Body of pancreas (tissue), 4 donors: Measurements from ENCODE around the gene PTPRM. TPM values are rescaled to one million over a fixed set of nuclear protein-coding genes. Genes with fewer than 3 reads are reported as not detected.

ENCODE experiments used
- ATAC-seq: fragments of 150-250 bp; one replicate; pipeline ENCODE4 v1.9.1; 2016
- DNase-seq, 4 donors: peaks; one replicate each; pipeline ENCODE4 v3.0.0-alpha.2; 2019
- H3K27ac ChIP-seq, 4 donors: fragments of 200-600 bp; sonication (generic); 1 replicate in 3 of 4; 2 replicates in 1 of 4; pipeline versions ENCODE4 v1.5.1 to v1.6.1; 2016 to 2019; ENCODE audit warnings: mild to moderate bottlenecking in 1 of 4, mixed read lengths in 1 of 4, moderate library complexity in 1 of 4
- H3K27me3 ChIP-seq, 2 donors: fragments of 200-600 bp; sonication (generic); one replicate each; pipeline ENCODE4 v1.6.0; 2016; ENCODE audit warnings: mild to moderate bottlenecking in 1 of 2
- H3K36me3 ChIP-seq, 2 donors: fragments of 200-600 bp; sonication (generic); replicated peaks in 1 of 2; 2 replicates each; pipeline ENCODE4 v1.5.1; 2016; ENCODE audit warnings: low read depth in 2 of 2; ENCODE audit not compliant: insufficient read depth in 1 of 2
- H3K4me1 ChIP-seq: fragments of 200-600 bp; sonication (generic); one replicate; pipeline ENCODE4 v1.6.0; 2016
- H3K4me3 ChIP-seq, 2 donors: fragments of 200-600 bp; sonication (generic); 1 replicate in 1 of 2; 2 replicates in 1 of 2; pipeline ENCODE4 v1.5.1; 2016 to 2019
- H3K9me3 ChIP-seq, 3 donors: fragments of 200-600 bp; sonication (generic); 1 replicate in 2 of 3; 2 replicates in 1 of 3; pipeline ENCODE4 v1.5.1; 2016
- CTCF ChIP-seq, 7 experiments: fragments of 450-650 bp in 4 of 7; fragments of 200-600 bp in 3 of 7; sonication (generic) in 3 of 7; IDR thresholded peaks; one replicate each; pipeline ENCODE4 v1.5.1; 2016 to 2019; ENCODE audit warnings: antibody characterized with exemption in 7 of 7
- POLR2A ChIP-seq, 3 donors: fragments of 450-650 bp; IDR thresholded peaks; one replicate each; pipeline ENCODE4 v1.6.1; 2016; ENCODE audit warnings: antibody characterized with exemption in 3 of 3, mild to moderate bottlenecking in 2 of 3
- WGBS, 2 donors: methylation state at CpG; one replicate each; pipeline ENCODE4 v1.1.5; 2017; 5-methylcytosine and 5-hydroxymethylcytosine counted together
- intact Hi-C: fragments of 100-400 bp; cut with DNase I; formaldehyde crosslinking; loops from one replicate; pipeline ENCODE4 v1.15.1; 2023
- total RNA-seq, 2 donors: library from RNA; depleted of rRNA; stranded (reverse); fragments of >200 nt; gene quantifications; one replicate each; pipeline ENCODE4 v1.1.0, GENCODE V29; 2016

Gene PTPRM
- total RNA-seq, 2 donors from 2014 or later, result 38.2 to 48.0 TPM

DNA sequence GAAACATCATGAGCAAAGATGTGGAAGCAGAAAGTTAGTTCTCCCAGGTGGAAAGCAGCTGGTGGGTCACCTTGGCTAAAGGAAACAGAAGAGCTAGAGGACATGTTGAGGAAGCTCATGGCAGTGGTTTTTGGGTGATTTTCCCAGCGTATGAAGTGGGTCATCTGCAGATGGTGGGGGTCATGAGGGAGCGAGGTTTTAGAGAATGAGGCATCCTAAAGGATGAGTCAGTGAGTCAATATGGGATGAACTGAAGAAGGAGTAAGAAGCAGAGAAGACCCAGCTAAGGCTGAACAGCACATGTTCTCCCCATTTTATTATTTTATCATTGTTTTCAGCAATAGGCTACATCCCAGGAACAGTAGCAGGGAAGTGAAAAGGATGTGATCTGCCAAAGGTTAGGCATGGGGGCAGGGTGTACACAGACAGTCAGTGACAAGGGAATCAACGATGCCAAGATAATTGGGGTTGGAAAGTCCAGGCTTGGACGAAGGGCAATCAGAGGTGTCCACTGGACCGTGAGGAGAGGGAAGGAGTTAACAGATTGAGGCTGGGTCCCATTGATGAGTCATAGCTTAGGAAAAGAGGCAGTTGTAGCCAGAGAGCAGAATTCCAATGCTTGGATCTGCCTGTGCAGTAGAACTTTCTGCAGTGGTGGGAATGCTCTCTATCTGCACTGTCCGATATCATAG is 752.8 kb downstream of the PTPRM start:
- H3K4me1 ChIP-seq, result no peaks in the 10 kb centered on the region
- no peak overlapping the region for H3K27ac ChIP-seq
- DNase-seq (no peak), ATAC-seq (no peak)
- TF ChIP-seq POLR2A (IDR thresholded peaks at IDR 0.05) (no peak), CTCF (IDR thresholded peaks at IDR 0.05) (no peak)
- H3K36me3 ChIP-seq, result no peaks in the 10 kb centered on the region
- no peaks in the 10 kb centered on the region for H3K27me3 ChIP-seq
- H3K9me3 ChIP-seq, result no peaks in the 10 kb centered on the region
- intact Hi-C loops, result no loop called here
- H3K4me3 ChIP-seq, result no peak overlapping the region
- WGBS, 2 donors, result 94% methylated on average over 6 of the region's 6 CpGs

DNA sequence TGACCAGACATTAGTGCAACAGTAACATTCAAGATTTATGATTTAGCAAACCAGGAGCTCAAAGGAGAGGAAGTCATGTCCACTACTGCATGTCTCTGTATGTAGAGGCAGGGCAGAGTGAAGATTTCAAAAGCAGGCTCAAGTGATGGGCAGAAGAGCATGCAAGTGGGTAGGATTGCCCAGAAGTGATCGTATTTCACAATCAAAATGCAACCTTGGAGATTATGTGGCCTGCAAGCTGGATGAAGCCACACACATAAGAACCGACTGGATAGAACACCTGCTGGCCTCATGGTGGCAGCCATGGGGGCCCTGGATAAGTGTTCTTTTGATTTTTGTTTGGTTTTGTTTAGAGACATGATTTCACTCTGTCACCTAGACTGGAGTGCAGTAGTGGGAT is 755.4 kb downstream of the PTPRM start:
- ATAC-seq (no peak), DNase-seq (no peak)
- WGBS, 2 donors, result 75 to 76% methylated on average over 2 of the region's 2 CpGs
- intact Hi-C loops, result no loop called here
- no peaks in the 10 kb centered on the region for H3K27me3 ChIP-seq
- no peaks in the 10 kb centered on the region for H3K36me3 ChIP-seq
- H3K4me3 ChIP-seq, result no peak overlapping the region
- no peaks in the 10 kb centered on the region for H3K9me3 ChIP-seq
- no peak overlapping the region for H3K27ac ChIP-seq
- H3K4me1 ChIP-seq, result no peaks in the 10 kb centered on the region
- TF ChIP-seq POLR2A (IDR thresholded peaks at IDR 0.05) (no peak), CTCF (IDR thresholded peaks at IDR 0.05) (no peak)

DNA sequence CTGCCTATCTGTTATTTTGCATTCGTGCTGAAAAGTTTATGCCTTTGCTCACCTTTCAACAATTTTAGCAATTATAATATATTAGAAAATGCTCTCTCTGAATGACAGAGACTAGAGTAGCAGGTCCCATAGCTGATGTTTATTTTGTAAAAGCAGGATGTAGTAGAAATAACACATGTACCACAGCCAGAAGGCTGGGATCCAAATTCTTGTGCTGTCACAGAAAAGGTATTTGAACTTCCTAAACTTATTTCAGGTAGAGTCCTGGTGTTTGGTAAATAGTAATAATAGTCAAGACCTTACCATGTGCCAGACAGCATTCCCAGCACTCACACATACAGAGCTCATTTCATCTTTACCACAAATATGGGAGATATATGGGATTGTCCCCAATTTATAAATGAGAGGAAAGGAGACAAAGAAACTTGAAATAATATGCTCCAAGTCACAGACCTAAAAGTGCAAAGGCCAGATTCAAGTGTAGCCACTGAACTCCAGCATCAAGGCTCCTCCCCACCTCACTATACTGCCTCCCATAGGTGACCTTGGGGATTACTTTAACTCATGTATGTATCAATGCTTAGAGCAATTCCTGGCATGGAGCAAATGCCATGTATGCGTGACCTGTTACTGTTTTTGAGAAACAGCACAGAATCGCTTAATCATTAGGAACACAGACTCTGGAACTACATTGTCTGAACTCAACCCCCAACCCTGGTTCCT is 757.4 kb downstream of the PTPRM start:
- Histone ChIP-seq H3K4me1 (no peaks in the 10 kb centered on the region), H3K27ac (no peak overlapping the region), H3K4me3 (no peak overlapping the region), H3K27me3 (no peaks in the 10 kb centered on the region), H3K36me3 (no peaks in the 10 kb centered on the region), H3K9me3 (no peaks in the 10 kb centered on the region)
- TF ChIP-seq CTCF (IDR thresholded peaks at IDR 0.05) (no peak), POLR2A (IDR thresholded peaks at IDR 0.05) (no peak)
- intact Hi-C loops, result no loop called here
- ATAC-seq, result no peak
- WGBS, 2 donors, result 85 to 90% methylated on average over 3 of the region's 3 CpGs
- DNase-seq, result no peak

- Histone ChIP-seq H3K36me3 (no peaks in the 10 kb centered on the region), H3K27ac (no peak overlapping the region), H3K4me3 (no peak overlapping the region), H3K9me3 (no peaks in the 10 kb centered on the region), H3K4me1 (no peaks in the 10 kb centered on the region), H3K27me3 (no peaks in the 10 kb centered on the region)
- WGBS, 2 donors, result 83 to 100% methylated on average over 1 of the region's 1 CpG
- DNase-seq (no peak), ATAC-seq (no peak)
- no peak for TF ChIP-seq POLR2A (IDR thresholded peaks at IDR 0.05)
- TF ChIP-seq CTCF (IDR thresholded peaks at IDR 0.05), result no peak
- intact Hi-C loops, result no loop called here
These were observed 759.8 kb downstream of the PTPRM start for GRCh38 chr18:8326763-8327394.
